ENCODE data around the gene SVIL. TPM values are rescaled to one million over a fixed set of nuclear protein-coding genes. Genes with fewer than 3 reads are reported as not detected.

The SVIL gene
- polyA plus RNA-seq, 1 donor from 2014 or later = 7.3 TPM

DNA sequence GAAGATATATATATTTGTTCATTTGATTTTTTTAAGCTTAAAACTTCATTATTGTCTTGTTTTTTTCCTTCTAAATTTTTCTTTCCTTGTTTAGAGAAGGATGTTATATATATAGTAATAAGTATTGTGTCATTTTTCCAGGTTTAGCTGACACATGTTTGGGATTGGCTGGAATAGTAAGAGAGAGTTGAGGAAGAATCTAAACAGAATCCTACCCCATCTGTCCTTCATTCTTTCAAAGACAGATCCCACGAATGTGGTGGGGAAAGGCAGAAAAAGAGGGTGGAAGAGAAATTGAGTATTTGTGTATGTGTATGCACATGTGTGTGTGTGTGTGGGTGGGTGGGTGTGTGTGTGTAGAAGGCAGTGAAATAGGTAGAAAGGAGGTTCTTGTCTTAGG lies 132.4 kb downstream of the SVIL start:
- no peaks in the 10 kb centered on the region for H3K36me3 ChIP-seq (ENCODE audit: insufficient read depth, low read length)
- H3K4me3 ChIP-seq (ENCODE audit: low read length) = no peak overlapping the region
- no peak overlapping the region for H3K4me2 ChIP-seq (ENCODE audit: low read length)
- no peaks in the 10 kb centered on the region for H3K27me3 ChIP-seq (ENCODE audit: insufficient read depth, low read depth, low read length)
- H3K9me3 ChIP-seq (ENCODE audit: low read length) = no peaks in the 10 kb centered on the region
- H2AFZ ChIP-seq (ENCODE audit: low read depth, low read length) = no peak overlapping the region
- TF ChIP-seq EZH2 (IDR thresholded peaks at IDR 0.05; ENCODE audit: borderline replicate concordance, insufficient read depth, low read length, poor library complexity, severe bottlenecking) (no peak), RAD21 (conservative IDR thresholded peaks at IDR 0.05) (no peak), POLR2AphosphoS5 (IDR thresholded peaks at IDR 0.05) (no peak), MXI1 (conservative IDR thresholded peaks at IDR 0.05; ENCODE audit: poor library complexity, severe bottlenecking) (no peak), TAF1 (IDR thresholded peaks at IDR 0.05; ENCODE audit: low read depth) (no peak), EP300 (conservative IDR thresholded peaks at IDR 0.05; ENCODE audit: poor library complexity, severe bottlenecking) (no peak), SMC3 (conservative IDR thresholded peaks at IDR 0.05; ENCODE audit: poor library complexity) (no peak)
- TF ChIP-seq, protein P1, sequence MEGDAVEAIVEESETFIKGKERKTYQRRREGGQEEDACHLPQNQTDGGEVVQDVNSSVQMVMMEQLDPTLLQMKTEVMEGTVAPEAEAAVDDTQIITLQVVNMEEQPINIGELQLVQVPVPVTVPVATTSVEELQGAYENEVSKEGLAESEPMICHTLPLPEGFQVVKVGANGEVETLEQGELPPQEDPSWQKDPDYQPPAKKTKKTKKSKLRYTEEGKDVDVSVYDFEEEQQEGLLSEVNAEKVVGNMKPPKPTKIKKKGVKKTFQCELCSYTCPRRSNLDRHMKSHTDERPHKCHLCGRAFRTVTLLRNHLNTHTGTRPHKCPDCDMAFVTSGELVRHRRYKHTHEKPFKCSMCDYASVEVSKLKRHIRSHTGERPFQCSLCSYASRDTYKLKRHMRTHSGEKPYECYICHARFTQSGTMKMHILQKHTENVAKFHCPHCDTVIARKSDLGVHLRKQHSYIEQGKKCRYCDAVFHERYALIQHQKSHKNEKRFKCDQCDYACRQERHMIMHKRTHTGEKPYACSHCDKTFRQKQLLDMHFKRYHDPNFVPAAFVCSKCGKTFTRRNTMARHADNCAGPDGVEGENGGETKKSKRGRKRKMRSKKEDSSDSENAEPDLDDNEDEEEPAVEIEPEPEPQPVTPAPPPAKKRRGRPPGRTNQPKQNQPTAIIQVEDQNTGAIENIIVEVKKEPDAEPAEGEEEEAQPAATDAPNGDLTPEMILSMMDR (IDR thresholded peaks at IDR 0.05; ENCODE audit: poor library complexity, severe bottlenecking) = no peak
- TF ChIP-seq, protein P2, sequence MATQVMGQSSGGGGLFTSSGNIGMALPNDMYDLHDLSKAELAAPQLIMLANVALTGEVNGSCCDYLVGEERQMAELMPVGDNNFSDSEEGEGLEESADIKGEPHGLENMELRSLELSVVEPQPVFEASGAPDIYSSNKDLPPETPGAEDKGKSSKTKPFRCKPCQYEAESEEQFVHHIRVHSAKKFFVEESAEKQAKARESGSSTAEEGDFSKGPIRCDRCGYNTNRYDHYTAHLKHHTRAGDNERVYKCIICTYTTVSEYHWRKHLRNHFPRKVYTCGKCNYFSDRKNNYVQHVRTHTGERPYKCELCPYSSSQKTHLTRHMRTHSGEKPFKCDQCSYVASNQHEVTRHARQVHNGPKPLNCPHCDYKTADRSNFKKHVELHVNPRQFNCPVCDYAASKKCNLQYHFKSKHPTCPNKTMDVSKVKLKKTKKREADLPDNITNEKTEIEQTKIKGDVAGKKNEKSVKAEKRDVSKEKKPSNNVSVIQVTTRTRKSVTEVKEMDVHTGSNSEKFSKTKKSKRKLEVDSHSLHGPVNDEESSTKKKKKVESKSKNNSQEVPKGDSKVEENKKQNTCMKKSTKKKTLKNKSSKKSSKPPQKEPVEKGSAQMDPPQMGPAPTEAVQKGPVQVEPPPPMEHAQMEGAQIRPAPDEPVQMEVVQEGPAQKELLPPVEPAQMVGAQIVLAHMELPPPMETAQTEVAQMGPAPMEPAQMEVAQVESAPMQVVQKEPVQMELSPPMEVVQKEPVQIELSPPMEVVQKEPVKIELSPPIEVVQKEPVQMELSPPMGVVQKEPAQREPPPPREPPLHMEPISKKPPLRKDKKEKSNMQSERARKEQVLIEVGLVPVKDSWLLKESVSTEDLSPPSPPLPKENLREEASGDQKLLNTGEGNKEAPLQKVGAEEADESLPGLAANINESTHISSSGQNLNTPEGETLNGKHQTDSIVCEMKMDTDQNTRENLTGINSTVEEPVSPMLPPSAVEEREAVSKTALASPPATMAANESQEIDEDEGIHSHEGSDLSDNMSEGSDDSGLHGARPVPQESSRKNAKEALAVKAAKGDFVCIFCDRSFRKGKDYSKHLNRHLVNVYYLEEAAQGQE (IDR thresholded peaks at IDR 0.05; ENCODE audit: borderline replicate concordance) = no peak
- H3K9me2 ChIP-seq (ENCODE audit: insufficient read depth, low read length) = no peaks in the 10 kb centered on the region
- no peaks in the 10 kb centered on the region for H3K79me2 ChIP-seq (replicated peaks; ENCODE audit: insufficient read depth, low read length)
- no peak overlapping the region for H3K27ac ChIP-seq (ENCODE audit: low read length)
- no peaks in the 10 kb centered on the region for H4K20me1 ChIP-seq (ENCODE audit: insufficient read depth)
- no peak overlapping the region for H3K9ac ChIP-seq (ENCODE audit: low read length)
- H3F3A ChIP-seq (ENCODE audit: insufficient read depth, low read length, poor library complexity, severe bottlenecking) = no peaks in the 10 kb centered on the region

DNA sequence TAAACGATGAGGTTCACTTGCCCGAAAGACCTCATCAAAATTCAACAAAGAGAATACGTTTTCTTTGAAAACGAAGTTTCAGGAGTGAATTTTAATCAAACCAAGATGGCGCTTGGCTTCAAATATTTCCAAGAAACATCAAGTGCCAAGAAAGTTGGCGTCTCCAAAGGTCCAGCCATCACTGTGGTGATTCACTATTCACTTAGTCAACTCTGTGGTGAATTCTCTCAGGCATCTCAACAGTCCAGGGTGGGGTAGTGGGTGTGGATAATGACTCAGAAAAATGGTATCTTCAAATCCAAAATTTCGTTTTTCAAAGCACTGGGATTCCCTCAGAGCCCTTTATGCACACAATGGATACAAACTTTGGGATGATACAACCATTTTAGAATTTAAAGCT lies 133.1 kb downstream of the SVIL start:
- H3K27ac ChIP-seq (ENCODE audit: low read length) = no peak overlapping the region
- no peaks in the 10 kb centered on the region for H3K36me3 ChIP-seq (ENCODE audit: insufficient read depth, low read length)
- TF ChIP-seq EZH2 (IDR thresholded peaks at IDR 0.05; ENCODE audit: borderline replicate concordance, insufficient read depth, low read length, poor library complexity, severe bottlenecking) (no peak), RAD21 (conservative IDR thresholded peaks at IDR 0.05) (no peak), MXI1 (conservative IDR thresholded peaks at IDR 0.05; ENCODE audit: poor library complexity, severe bottlenecking) (no peak), POLR2AphosphoS5 (IDR thresholded peaks at IDR 0.05) (no peak), EP300 (conservative IDR thresholded peaks at IDR 0.05; ENCODE audit: poor library complexity, severe bottlenecking) (no peak), SMC3 (conservative IDR thresholded peaks at IDR 0.05; ENCODE audit: poor library complexity) (no peak), TAF1 (IDR thresholded peaks at IDR 0.05; ENCODE audit: low read depth) (no peak)
- TF ChIP-seq, protein P1 (IDR thresholded peaks at IDR 0.05; ENCODE audit: poor library complexity, severe bottlenecking) = no peak
- no peak overlapping the region for H3K4me3 ChIP-seq (ENCODE audit: low read length)
- no peaks in the 10 kb centered on the region for H3F3A ChIP-seq (ENCODE audit: insufficient read depth, low read length, poor library complexity, severe bottlenecking)
- H3K27me3 ChIP-seq (ENCODE audit: insufficient read depth, low read depth, low read length) = no peaks in the 10 kb centered on the region
- no peak overlapping the region for H3K9ac ChIP-seq (ENCODE audit: low read length)
- no peak overlapping the region for H3K4me2 ChIP-seq (ENCODE audit: low read length)
- no peak overlapping the region for H2AFZ ChIP-seq (ENCODE audit: low read depth, low read length)
- no peaks in the 10 kb centered on the region for H3K9me3 ChIP-seq (ENCODE audit: low read length)
- H3K9me2 ChIP-seq (ENCODE audit: insufficient read depth, low read length) = no peaks in the 10 kb centered on the region
- no peaks in the 10 kb centered on the region for H4K20me1 ChIP-seq (ENCODE audit: insufficient read depth)
- H3K79me2 ChIP-seq (replicated peaks; ENCODE audit: insufficient read depth, low read length) = no peaks in the 10 kb centered on the region
